NCI-H2107 treated with DMSO at 0.1 percent for 48 hours (cell line): Measurements from ENCODE around the gene ORC2.

Source experiments
- DNase-seq: peaks from one replicate; lab custom pipeline; 2025; ENCODE audit not compliant: unreplicated experiment; lab: John Stamatoyannopoulos, UW

The ORC2 gene

DNA sequence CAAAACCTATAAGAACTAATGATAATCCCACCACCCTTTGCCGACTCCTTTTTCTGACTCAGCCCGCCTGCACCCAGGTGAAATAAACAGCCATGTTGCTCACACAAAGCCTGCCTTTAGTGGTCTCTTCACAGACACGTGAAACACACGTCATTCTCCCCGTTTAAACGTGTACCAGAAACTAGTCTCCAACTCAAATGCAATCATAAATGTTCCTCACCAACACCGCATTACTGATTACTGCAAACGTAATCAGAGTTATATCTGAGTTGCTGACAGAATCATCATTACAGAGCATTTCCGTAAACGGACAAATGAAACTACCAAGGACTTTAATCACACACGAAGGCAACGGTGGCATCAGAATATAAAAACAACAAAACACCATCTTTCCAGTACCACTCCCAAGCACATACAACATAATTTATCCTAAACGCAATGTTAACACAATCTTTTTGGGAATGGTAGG lies 100.9 kb downstream of the ORC2 start:
- DNase-seq, result no peak

DNA sequence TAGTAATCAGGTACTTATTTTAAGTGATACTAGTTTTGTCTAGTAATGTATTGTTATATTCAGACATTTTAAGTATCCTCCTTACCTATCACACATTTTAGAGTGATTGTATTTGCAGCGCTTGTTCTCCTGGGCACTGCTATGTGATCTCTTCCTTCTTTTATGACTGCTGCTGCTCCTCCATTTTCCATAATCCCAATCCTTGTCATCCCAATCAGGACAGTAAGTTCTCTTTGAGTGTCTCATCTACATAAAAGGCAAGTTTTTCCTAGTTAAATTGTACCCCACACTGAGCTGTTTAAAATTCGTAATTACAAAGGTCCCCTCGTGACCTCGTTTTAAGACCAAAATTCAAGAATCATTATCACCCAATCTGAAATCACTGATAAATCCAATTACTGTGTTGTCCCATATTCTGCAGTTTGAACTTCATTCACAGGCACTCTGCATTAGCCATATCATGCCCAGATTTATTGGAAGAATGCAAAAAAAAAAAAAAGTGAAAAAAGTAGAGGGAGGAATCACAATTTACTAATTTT lies 101.8 kb downstream of the ORC2 start:
- no peak for DNase-seq

DNA sequence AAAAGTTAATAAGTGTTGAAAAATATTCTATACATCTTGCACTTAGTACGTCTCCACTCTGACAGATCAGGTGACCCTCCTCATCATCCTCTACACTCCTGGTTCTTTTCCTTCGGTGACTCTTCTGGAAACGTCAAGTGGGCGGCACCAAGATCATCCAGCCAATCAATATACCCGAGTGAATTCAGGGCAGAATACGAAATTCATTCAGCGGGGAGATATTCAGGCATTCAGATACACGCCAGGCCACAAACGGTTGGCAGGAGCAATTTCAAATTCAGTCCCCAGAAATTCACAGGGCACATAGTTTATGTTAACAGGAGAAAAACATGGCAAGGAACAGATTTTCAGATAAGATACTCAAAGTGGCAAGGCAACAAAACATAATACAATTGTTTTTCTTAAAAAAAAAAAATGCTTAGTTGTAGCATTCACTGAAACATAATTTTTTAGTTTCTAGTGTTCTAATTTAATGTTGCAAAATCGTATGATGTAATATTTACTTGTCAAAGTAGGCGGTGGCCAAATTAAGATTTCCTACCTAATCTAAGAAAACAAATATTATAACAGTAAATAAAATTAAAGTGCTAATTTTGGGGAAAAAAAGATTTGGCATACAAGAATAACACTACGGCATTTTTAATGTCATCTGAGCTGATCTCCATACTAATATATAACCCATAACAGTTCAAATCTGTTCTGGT lies 103.2 kb downstream of the ORC2 start:
- no peak for DNase-seq
